K562 (cell line): ENCODE results near the gene PI4KA. TPM values are rescaled to one million over a fixed set of nuclear protein-coding genes. Genes with fewer than 3 reads are reported as not detected.
A peak's percentile ranks its signal among the peaks of the same experiment; 100 is the strongest.

ENCODE experiments used
- FOXK1 ChIP-seq: sonication (generic); formaldehyde crosslinking; IDR thresholded peaks from 2 replicates; pipeline ENCODE4 v1.8.0; 2022; ENCODE audit warnings: missing genetic modification reagents, mild to moderate bottlenecking, borderline replicate concordance
- JUN ChIP-seq, 2 experiments: sonication (generic) in 1 of 2; formaldehyde crosslinking in 1 of 2; IDR thresholded peaks; 2 replicates each; pipeline versions ENCODE4 v1.6.1 to v1.8.0; 2012 to 2022; ENCODE audit warnings: borderline replicate concordance in 2 of 2, mild to moderate bottlenecking in 2 of 2, improper control_type of control experiment in 1 of 2, low read depth in 1 of 2, low read length in 1 of 2, missing genetic modification reagents in 1 of 2
- PHB2 ChIP-seq: fragments of 450-650 bp; IDR thresholded peaks from 2 replicates; pipeline ENCODE4 v1.6.1; 2017; ENCODE audit warnings: low read depth
- RBM39 ChIP-seq: fragments of 200-400 bp; formaldehyde crosslinking; optimal IDR thresholded peaks from 2 replicates; pipeline ENCODE3; 2018; ENCODE audit warnings: low read depth, low read length
- SMC3 ChIP-seq: conservative IDR thresholded peaks from 2 replicates; pipeline ENCODE4 v1.6.1; 2011; ENCODE audit warnings: low read depth, low read length, improper control_type of control experiment; ENCODE audit not compliant: insufficient read depth
- STAG1 ChIP-seq: sonication (generic); formaldehyde crosslinking; IDR thresholded peaks from 2 replicates; pipeline ENCODE4 v1.5.0; 2020; ENCODE audit warnings: missing genetic modification reagents, borderline replicate concordance
- TBP ChIP-seq: optimal IDR thresholded peaks from 2 replicates; pipeline ENCODE3; 2011; ENCODE audit warnings: low read depth, low read length, improper control_type of control experiment
- TCF7 ChIP-seq: sonication (generic); IDR thresholded peaks from 2 replicates; pipeline ENCODE4 v1.6.1; 2016; ENCODE audit warnings: antibody characterized with exemption, borderline replicate concordance
- TEAD4 ChIP-seq, 2 experiments: sonication (generic) in 1 of 2; formaldehyde crosslinking in 1 of 2; IDR thresholded peaks; 2 replicates each; pipeline versions ENCODE4 v1.6.1 to v1.8.0; 2012 to 2022; ENCODE audit warnings: borderline replicate concordance in 1 of 2, inconsistent platforms in 1 of 2, low read length in 1 of 2, mild to moderate bottlenecking in 1 of 2, missing genetic modification reagents in 1 of 2
- polyA plus RNA-seq, 8 experiments: library from polyadenylated mRNA; depleted of rRNA in 4 of 8; stranded (reverse) in 5 of 8; unstranded in 3 of 8; fragments of >200 nt; fragmentation: Nextera tagmentation in 2 of 8; fragmentation: Illumina TruSeq in 1 of 8; extraction: Ambion mirVana in 2 of 8; extraction: Trizol in 1 of 8; gene quantifications; 2 replicates each; pipeline versions ENCODE4 v1.2.1 to v1.2.3, GENCODE V29; 2011 to 2014; ENCODE audit warnings: inconsistent platforms in 1 of 8, missing spikeins in 1 of 8
- total RNA-seq, 7 experiments: library from RNA; depleted of rRNA in 6 of 7; stranded (reverse); fragments of >200 nt in 6 of 7; fragmentation: Illumina TruSeq in 2 of 7; extraction: Trizol in 2 of 7; gene quantifications; 2 replicates each; pipeline versions ENCODE4 v1.2.1 to v1.2.3, GENCODE V29; 2011 to 2021; ENCODE audit warnings: low replicate concordance in 1 of 7
- TF ChIP-seq, protein P1 (sequence below): fragments of 200-400 bp; formaldehyde crosslinking; IDR thresholded peaks from 2 replicates; pipeline ENCODE4 v1.6.1; 2017; ENCODE audit warnings: mild to moderate bottlenecking, low read depth, low read length, moderate library complexity
- TF ChIP-seq, protein P2 (sequence below): fragments of 250-450 bp; sonication (Bioruptor Pico); IDR thresholded peaks from 2 replicates; pipeline ENCODE4 v1.4.0; 2020; ENCODE audit warnings: borderline replicate concordance
- TF ChIP-seq, protein P3 (sequence below): fragments of 250-450 bp; sonication (Bioruptor Pico); IDR thresholded peaks from 2 replicates; pipeline ENCODE4 v1.4.0; 2020; ENCODE audit warnings: mild to moderate bottlenecking
- TF ChIP-seq, protein P4 (sequence below): fragments of 250-450 bp; sonication (Bioruptor Pico); IDR thresholded peaks from 2 replicates; pipeline ENCODE4 v1.4.0; 2020; ENCODE audit warnings: mild to moderate bottlenecking, moderate library complexity
- TF ChIP-seq, protein P5 (sequence below), 3 experiments: IDR thresholded peaks in 2 of 3; conservative IDR thresholded peaks in 1 of 3; 2 replicates each; pipeline ENCODE4 v1.5.1; 2011 to 2012; ENCODE audit warnings: low read length in 3 of 3, mild to moderate bottlenecking in 3 of 3, control low read depth in 2 of 3, improper control_type of control experiment in 1 of 3, inconsistent platforms in 1 of 3, low read depth in 1 of 3, mixed read lengths in 1 of 3, moderate library complexity in 1 of 3; ENCODE audit not compliant: insufficient read depth in 2 of 3

PI4KA gene
- total and polyA plus RNA-seq, 9 of the 15 experiments (the other 6 are each of a cell fraction or from before 2014, with no cell fraction given) = 7.3 to 187 (median 84.7) TPM

DNA sequence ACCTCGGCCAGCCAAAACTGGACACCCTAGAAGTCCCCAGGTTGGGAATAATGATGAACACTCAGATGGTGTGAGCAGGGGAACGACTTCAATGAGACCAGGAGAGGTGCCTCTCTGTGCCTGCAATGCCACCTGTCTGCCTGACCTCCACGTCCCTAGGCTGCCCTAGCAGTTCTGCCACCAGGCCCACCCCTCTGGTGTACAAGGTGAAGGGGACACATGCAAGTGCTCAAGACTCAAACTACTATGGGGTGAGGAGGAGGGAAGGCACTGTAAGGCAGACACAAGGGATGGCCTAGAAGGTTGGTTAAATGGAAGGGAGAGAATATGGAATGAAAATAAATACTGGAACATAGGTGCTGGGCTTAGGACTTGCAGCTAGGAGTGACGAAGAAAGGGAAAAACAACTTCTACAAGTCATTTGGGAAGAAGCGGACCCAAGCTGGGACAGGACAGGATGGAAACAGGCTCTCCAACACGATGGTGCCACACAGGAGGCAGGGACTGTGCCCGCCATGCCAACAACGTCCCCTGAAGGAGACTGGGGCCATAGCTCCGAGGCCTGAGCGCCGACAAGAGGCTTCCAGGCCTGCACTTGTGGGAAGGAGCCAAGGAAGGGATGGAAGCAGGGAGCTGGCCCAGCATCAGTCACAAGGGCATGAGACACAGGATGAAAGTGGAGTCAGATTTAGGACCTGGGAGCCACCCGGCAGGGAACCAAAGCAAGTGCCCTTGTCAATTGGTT, 66.2 kb downstream of the PI4KA start (continued):
- TF ChIP-seq, protein P1, sequence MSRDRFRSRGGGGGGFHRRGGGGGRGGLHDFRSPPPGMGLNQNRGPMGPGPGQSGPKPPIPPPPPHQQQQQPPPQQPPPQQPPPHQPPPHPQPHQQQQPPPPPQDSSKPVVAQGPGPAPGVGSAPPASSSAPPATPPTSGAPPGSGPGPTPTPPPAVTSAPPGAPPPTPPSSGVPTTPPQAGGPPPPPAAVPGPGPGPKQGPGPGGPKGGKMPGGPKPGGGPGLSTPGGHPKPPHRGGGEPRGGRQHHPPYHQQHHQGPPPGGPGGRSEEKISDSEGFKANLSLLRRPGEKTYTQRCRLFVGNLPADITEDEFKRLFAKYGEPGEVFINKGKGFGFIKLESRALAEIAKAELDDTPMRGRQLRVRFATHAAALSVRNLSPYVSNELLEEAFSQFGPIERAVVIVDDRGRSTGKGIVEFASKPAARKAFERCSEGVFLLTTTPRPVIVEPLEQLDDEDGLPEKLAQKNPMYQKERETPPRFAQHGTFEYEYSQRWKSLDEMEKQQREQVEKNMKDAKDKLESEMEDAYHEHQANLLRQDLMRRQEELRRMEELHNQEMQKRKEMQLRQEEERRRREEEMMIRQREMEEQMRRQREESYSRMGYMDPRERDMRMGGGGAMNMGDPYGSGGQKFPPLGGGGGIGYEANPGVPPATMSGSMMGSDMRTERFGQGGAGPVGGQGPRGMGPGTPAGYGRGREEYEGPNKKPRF = no peak
- TF ChIP-seq, protein P2, sequence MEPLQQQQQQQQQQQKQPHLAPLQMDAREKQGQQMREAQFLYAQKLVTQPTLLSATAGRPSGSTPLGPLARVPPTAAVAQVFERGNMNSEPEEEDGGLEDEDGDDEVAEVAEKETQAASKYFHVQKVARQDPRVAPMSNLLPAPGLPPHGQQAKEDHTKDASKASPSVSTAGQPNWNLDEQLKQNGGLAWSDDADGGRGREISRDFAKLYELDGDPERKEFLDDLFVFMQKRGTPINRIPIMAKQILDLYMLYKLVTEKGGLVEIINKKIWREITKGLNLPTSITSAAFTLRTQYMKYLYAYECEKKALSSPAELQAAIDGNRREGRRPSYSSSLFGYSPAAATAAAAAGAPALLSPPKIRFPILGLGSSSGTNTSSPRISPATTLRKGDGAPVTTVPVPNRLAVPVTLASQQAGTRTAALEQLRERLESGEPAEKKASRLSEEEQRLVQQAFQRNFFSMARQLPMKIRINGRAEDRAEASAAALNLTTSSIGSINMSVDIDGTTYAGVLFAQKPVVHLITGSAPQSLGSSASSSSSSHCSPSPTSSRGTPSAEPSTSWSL (CRISPR knock-in tag) = no peak
- TF ChIP-seq TCF7 (no peak), SMC3 (no peak), RBM39 (no peak), FOXK1 (CRISPR knock-in tag) (no peak), STAG1 (peak; percentile 39; the same call in 1 of the 2 replicates), PHB2 (no peak), TBP (no peak), TEAD4 (IDR thresholded peaks at IDR 0.05; ENCODE audit: low read length) (no peak), TEAD4 (CRISPR knock-in tag; IDR thresholded peaks at IDR 0.05; ENCODE audit: borderline replicate concordance) (peak; percentile 94; the same call in 1 of the 2 replicates), JUN (IDR thresholded peaks at IDR 0.05; ENCODE audit: borderline replicate concordance, low read depth, low read length) (no peak), JUN (CRISPR knock-in tag; IDR thresholded peaks at IDR 0.05; ENCODE audit: borderline replicate concordance) (peak; percentile 95; the same call in 1 of the 2 replicates)
- TF ChIP-seq, protein P3, sequence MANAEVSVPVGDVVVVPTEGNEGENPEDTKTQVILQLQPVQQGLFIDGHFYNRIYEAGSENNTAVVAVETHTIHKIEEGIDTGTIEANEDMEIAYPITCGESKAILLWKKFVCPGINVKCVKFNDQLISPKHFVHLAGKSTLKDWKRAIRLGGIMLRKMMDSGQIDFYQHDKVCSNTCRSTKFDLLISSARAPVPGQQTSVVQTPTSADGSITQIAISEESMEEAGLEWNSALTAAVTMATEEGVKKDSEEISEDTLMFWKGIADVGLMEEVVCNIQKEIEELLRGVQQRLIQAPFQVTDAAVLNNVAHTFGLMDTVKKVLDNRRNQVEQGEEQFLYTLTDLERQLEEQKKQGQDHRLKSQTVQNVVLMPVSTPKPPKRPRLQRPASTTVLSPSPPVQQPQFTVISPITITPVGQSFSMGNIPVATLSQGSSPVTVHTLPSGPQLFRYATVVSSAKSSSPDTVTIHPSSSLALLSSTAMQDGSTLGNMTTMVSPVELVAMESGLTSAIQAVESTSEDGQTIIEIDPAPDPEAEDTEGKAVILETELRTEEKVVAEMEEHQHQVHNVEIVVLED (CRISPR knock-in tag) = no peak
- TF ChIP-seq, protein P4, sequence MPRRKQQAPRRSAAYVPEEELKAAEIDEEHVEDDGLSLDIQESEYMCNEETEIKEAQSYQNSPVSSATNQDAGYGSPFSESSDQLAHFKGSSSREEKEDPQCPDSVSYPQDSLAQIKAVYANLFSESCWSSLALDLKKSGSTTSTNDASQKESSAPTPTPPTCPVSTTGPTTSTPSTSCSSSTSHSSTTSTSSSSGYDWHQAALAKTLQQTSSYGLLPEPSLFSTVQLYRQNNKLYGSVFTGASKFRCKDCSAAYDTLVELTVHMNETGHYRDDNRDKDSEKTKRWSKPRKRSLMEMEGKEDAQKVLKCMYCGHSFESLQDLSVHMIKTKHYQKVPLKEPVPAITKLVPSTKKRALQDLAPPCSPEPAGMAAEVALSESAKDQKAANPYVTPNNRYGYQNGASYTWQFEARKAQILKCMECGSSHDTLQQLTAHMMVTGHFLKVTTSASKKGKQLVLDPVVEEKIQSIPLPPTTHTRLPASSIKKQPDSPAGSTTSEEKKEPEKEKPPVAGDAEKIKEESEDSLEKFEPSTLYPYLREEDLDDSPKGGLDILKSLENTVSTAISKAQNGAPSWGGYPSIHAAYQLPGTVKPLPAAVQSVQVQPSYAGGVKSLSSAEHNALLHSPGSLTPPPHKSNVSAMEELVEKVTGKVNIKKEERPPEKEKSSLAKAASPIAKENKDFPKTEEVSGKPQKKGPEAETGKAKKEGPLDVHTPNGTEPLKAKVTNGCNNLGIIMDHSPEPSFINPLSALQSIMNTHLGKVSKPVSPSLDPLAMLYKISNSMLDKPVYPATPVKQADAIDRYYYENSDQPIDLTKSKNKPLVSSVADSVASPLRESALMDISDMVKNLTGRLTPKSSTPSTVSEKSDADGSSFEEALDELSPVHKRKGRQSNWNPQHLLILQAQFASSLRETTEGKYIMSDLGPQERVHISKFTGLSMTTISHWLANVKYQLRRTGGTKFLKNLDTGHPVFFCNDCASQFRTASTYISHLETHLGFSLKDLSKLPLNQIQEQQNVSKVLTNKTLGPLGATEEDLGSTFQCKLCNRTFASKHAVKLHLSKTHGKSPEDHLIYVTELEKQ (CRISPR knock-in tag) = no peak
- TF ChIP-seq, protein P5, sequence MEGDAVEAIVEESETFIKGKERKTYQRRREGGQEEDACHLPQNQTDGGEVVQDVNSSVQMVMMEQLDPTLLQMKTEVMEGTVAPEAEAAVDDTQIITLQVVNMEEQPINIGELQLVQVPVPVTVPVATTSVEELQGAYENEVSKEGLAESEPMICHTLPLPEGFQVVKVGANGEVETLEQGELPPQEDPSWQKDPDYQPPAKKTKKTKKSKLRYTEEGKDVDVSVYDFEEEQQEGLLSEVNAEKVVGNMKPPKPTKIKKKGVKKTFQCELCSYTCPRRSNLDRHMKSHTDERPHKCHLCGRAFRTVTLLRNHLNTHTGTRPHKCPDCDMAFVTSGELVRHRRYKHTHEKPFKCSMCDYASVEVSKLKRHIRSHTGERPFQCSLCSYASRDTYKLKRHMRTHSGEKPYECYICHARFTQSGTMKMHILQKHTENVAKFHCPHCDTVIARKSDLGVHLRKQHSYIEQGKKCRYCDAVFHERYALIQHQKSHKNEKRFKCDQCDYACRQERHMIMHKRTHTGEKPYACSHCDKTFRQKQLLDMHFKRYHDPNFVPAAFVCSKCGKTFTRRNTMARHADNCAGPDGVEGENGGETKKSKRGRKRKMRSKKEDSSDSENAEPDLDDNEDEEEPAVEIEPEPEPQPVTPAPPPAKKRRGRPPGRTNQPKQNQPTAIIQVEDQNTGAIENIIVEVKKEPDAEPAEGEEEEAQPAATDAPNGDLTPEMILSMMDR (IDR thresholded peaks at IDR 0.05 in 2 of 3, conservative IDR thresholded peaks at IDR 0.05 in 1 of 3; ENCODE audit: insufficient read depth in 2 of 3, low read depth in 1 of 3, low read length in 3 of 3) = no peak
